CD4-positive, CD25-positive, alpha-beta regulatory T cell (primary cell): ENCODE data around the gene DNAJB2. TPM values are rescaled to one million over a fixed set of nuclear protein-coding genes. Genes with fewer than 3 reads are reported as not detected.

Source experiments
- ATAC-seq, 2 donors: fragments of 150-1000 bp; cut with Tn5 transposase; one replicate each; pipeline ENCODE4 v1.10.0; 2021; ENCODE audit warnings: low read depth in 2 of 2, moderate number of reproducible peaks in 2 of 2, moderate library complexity in 1 of 2
- DNase-seq, 3 donors: peaks; one replicate each; pipeline versions ENCODE4 v3.0.0 to v3.0.0-alpha.2; 2012 to 2022; ENCODE audit warnings: mixed read lengths in 1 of 3
- H3K27ac ChIP-seq: one replicate; pipeline ENCODE4 v1.7.0; 2013; ENCODE audit warnings: mild to moderate bottlenecking, low read length; ENCODE audit not compliant: insufficient read depth, poor library complexity, severe bottlenecking
- H3K27me3 ChIP-seq: one replicate; pipeline ENCODE4 v1.7.0; 2013; ENCODE audit warnings: low read length; ENCODE audit not compliant: control insufficient read depth, insufficient read depth
- H3K36me3 ChIP-seq: one replicate; pipeline ENCODE4 v1.7.0; 2013; ENCODE audit warnings: mild to moderate bottlenecking, low read length, moderate library complexity; ENCODE audit not compliant: control insufficient read depth, insufficient read depth
- H3K4me1 ChIP-seq: 2 replicates; pipeline ENCODE4 v1.7.0; 2013; ENCODE audit warnings: mild to moderate bottlenecking, low read length; ENCODE audit not compliant: insufficient read depth, control insufficient read depth, poor library complexity, severe bottlenecking
- H3K4me3 ChIP-seq: one replicate; pipeline ENCODE4 v1.7.0; 2013; ENCODE audit warnings: low read depth, mild to moderate bottlenecking, low read length, moderate library complexity
- H3K9me3 ChIP-seq, 2 experiments: 1 replicate in 1 of 2; 2 replicates in 1 of 2; pipeline ENCODE4 v1.7.0; 2013; ENCODE audit warnings: low read length in 2 of 2, mild to moderate bottlenecking in 1 of 2, moderate library complexity in 1 of 2; ENCODE audit not compliant: control insufficient read depth in 2 of 2
- H3K27ac Mint-ChIP-seq, 3 donors: one replicate each; pipeline ENCODE4 v1.8.0; 2020 to 2022; ENCODE audit warnings: mild to moderate bottlenecking in 3 of 3, mixed read lengths in 3 of 3, moderate library complexity in 2 of 3
- H3K27me3 Mint-ChIP-seq: one replicate; pipeline ENCODE4 v1.8.0; 2022; ENCODE audit warnings: mild to moderate bottlenecking, mixed read lengths
- H3K36me3 Mint-ChIP-seq: one replicate; pipeline ENCODE4 v1.8.0; 2020; ENCODE audit warnings: mixed read lengths
- H3K4me1 Mint-ChIP-seq, 4 donors: one replicate each; pipeline ENCODE4 v1.8.0; 2020 to 2022; ENCODE audit warnings: mixed read lengths in 4 of 4, mild to moderate bottlenecking in 1 of 4
- H3K4me3 Mint-ChIP-seq, 4 donors: one replicate each; pipeline ENCODE4 v1.8.0; 2020 to 2022; ENCODE audit warnings: mild to moderate bottlenecking in 4 of 4, mixed read lengths in 4 of 4, moderate library complexity in 3 of 4
- H3K9me3 Mint-ChIP-seq, 7 donors: one replicate each; pipeline ENCODE4 v1.8.0; 2020 to 2022; ENCODE audit warnings: mixed read lengths in 7 of 7, mild to moderate bottlenecking in 3 of 7, moderate library complexity in 2 of 7
- polyA plus RNA-seq, 4 donors: library from polyadenylated mRNA; unstranded; fragments of 300-500 nt; fragmentation: Illumina TruSeq; gene quantifications; one replicate each; pipeline ENCODE4 v1.2.3, GENCODE V29; 2021
- total RNA-seq: library from RNA; stranded (reverse); gene quantifications from one replicate; pipeline ENCODE4 v1.2.3, GENCODE V29; 2022

Gene DNAJB2
- total and polyA plus RNA-seq, 5 donors from 2014 or later: 6.0 to 133 (median 6.3) TPM

- Histone ChIP-seq H3K4me3 (no peak overlapping the region), H3K27me3 (peaks cover 24% of the 10 kb centered on the region), H3K36me3 (no peaks in the 10 kb centered on the region), H3K4me1 (no peaks in the 10 kb centered on the region), H3K27ac (no peak overlapping the region), H3K9me3 (peaks cover 9% of the 10 kb centered on the region in 2 experiments)
- H3K27ac Mint-ChIP-seq: no peak overlapping the region
- peaks cover 0 to 17% (median 9%) of the 10 kb centered on the region in 7 donors for H3K9me3 Mint-ChIP-seq
- DNase-seq: no peak
- H3K4me1 Mint-ChIP-seq: no peaks in the 10 kb centered on the region
- H3K36me3 Mint-ChIP-seq: no peaks in the 10 kb centered on the region
- H3K4me3 Mint-ChIP-seq: no peak overlapping the region
- peaks cover 65% of the 10 kb centered on the region for H3K27me3 Mint-ChIP-seq
- ATAC-seq: no peak
Observed at GRCh38 chr2:219334076-219334475, 54.9 kb downstream of the DNAJB2 start.

GRCh38 chr2:219335373-219335786 lies 56.2 kb downstream of the DNAJB2 start:
- no peaks in the 10 kb centered on the region for H3K4me1 Mint-ChIP-seq
- peaks cover 0 to 17% (median 9%) of the 10 kb centered on the region in 7 donors for H3K9me3 Mint-ChIP-seq
- Histone ChIP-seq H3K36me3 (no peaks in the 10 kb centered on the region), H3K4me1 (no peaks in the 10 kb centered on the region), H3K27me3 (peaks cover 20% of the 10 kb centered on the region), H3K9me3 (peaks cover 9% of the 10 kb centered on the region in 2 experiments), H3K4me3 (no peak overlapping the region), H3K27ac (no peak overlapping the region)
- ATAC-seq (no peak), DNase-seq (no peak)
- no peaks in the 10 kb centered on the region for H3K36me3 Mint-ChIP-seq
- H3K4me3 Mint-ChIP-seq: no peak overlapping the region
- peaks cover 67% of the 10 kb centered on the region for H3K27me3 Mint-ChIP-seq
- no peak overlapping the region for H3K27ac Mint-ChIP-seq

Other genes starting within 250 kb of the DNAJB2 start
- not detected for gene CFAP65, start 237.8 kb upstream of the DNAJB2 start, total RNA-seq
- not detected for gene CFAP65, start 237.8 kb upstream of the DNAJB2 start, polyA plus RNA-seq
- not detected for gene IHH, start 218.4 kb upstream of the DNAJB2 start, total RNA-seq
- gene IHH, start 218.4 kb upstream of the DNAJB2 start, polyA plus RNA-seq: not detected
- 12.9 TPM for gene NHEJ1, start 118.6 kb upstream of the DNAJB2 start, total RNA-seq
- gene NHEJ1, start 118.6 kb upstream of the DNAJB2 start, polyA plus RNA-seq: 10 to 100 TPM; 24.6 to 29.1 (median 26.8) TPM
- 1.3 TPM for gene SLC23A3, start 109.3 kb upstream of the DNAJB2 start, total RNA-seq
- gene SLC23A3, start 109.3 kb upstream of the DNAJB2 start, polyA plus RNA-seq: not detected
- gene CNPPD1, start 102.4 kb upstream of the DNAJB2 start, total RNA-seq: 68.2 TPM
- gene CNPPD1, start 102.4 kb upstream of the DNAJB2 start, polyA plus RNA-seq: 100 to 1,000 TPM; 100 to 143 (median 113) TPM
- gene RETREG2, start 101.1 kb upstream of the DNAJB2 start, total RNA-seq: 84.7 TPM
- 10 to 100 TPM; 62.8 to 89.7 (median 72.1) TPM for gene RETREG2, start 101.1 kb upstream of the DNAJB2 start, polyA plus RNA-seq
- gene ZFAND2B, start 72.6 kb upstream of the DNAJB2 start, total RNA-seq: 70.8 TPM
- 10 to 100 TPM; 54.4 to 72.1 (median 64.0) TPM for gene ZFAND2B, start 72.6 kb upstream of the DNAJB2 start, polyA plus RNA-seq
- 6.0 TPM for gene ABCB6, start 60.4 kb upstream of the DNAJB2 start, total RNA-seq
- gene ABCB6, start 60.4 kb upstream of the DNAJB2 start, polyA plus RNA-seq: 1 to 10 TPM; 1.5 to 3.9 (median 1.7) TPM
- gene ATG9A, start 49.7 kb upstream of the DNAJB2 start, total RNA-seq: 68.0 TPM
- gene ATG9A, start 49.7 kb upstream of the DNAJB2 start, polyA plus RNA-seq: 10 to 100 TPM; 18.7 to 21.0 (median 19.0) TPM
- 123 TPM for gene ANKZF1, start 49.6 kb upstream of the DNAJB2 start, total RNA-seq
- 10 to 100 TPM; 23.5 to 37.5 (median 28.5) TPM for gene ANKZF1, start 49.6 kb upstream of the DNAJB2 start, polyA plus RNA-seq
- 0.86 TPM for gene GLB1L, start 33.9 kb upstream of the DNAJB2 start, total RNA-seq
- 1 to 10 TPM in 1 of 4 donors, under 1 TPM in 2, not detected in 1; 0.78 to 1.1 (median 0.90) TPM for gene GLB1L, start 33.9 kb upstream of the DNAJB2 start, polyA plus RNA-seq
- 21.9 TPM for gene STK16, start 33.9 kb upstream of the DNAJB2 start, total RNA-seq
- 10 to 100 TPM; 14.8 to 26.1 (median 19.1) TPM for gene STK16, start 33.9 kb upstream of the DNAJB2 start, polyA plus RNA-seq
- gene TUBA4B, start 26.1 kb upstream of the DNAJB2 start, total RNA-seq: not detected
- not detected for gene TUBA4B, start 26.1 kb upstream of the DNAJB2 start, polyA plus RNA-seq
- 245 TPM for gene TUBA4A, start 25.4 kb upstream of the DNAJB2 start, total RNA-seq
- gene TUBA4A, start 25.4 kb upstream of the DNAJB2 start, polyA plus RNA-seq: 100 to 1,000 TPM; 217 to 323 (median 270) TPM
- gene PTPRN, start 30.0 kb downstream of the DNAJB2 start, total RNA-seq: not detected
- gene PTPRN, start 30.0 kb downstream of the DNAJB2 start, polyA plus RNA-seq: under 1 TPM in 1 of 4 donors, not detected in 3; 0.28 TPM
- gene RESP18, start 53.4 kb downstream of the DNAJB2 start, total RNA-seq: not detected
- not detected for gene RESP18, start 53.4 kb downstream of the DNAJB2 start, polyA plus RNA-seq
- 74.0 TPM for gene DNPEP, start 108.5 kb downstream of the DNAJB2 start, total RNA-seq
- 10 to 100 TPM; 51.2 to 76.1 (median 63.5) TPM for gene DNPEP, start 108.5 kb downstream of the DNAJB2 start, polyA plus RNA-seq
- gene DES, start 139.0 kb downstream of the DNAJB2 start, total RNA-seq: not detected
- not detected for gene DES, start 139.0 kb downstream of the DNAJB2 start, polyA plus RNA-seq
- gene SPEG, start 155.5 kb downstream of the DNAJB2 start, total RNA-seq: 4.1 TPM
- gene SPEG, start 155.5 kb downstream of the DNAJB2 start, polyA plus RNA-seq: under 1 TPM in 1 of 4 donors, not detected in 3; 0.20 TPM
- gene GMPPA, start 219.5 kb downstream of the DNAJB2 start, total RNA-seq: 25.9 TPM
- gene GMPPA, start 219.5 kb downstream of the DNAJB2 start, polyA plus RNA-seq: 10 to 100 TPM; 17.2 to 35.1 (median 25.1) TPM
- 0.12 TPM for gene ASIC4, start 235.1 kb downstream of the DNAJB2 start, total RNA-seq
- not detected for gene ASIC4, start 235.1 kb downstream of the DNAJB2 start, polyA plus RNA-seq